Tibial nerve (tissue), 3 donors: ENCODE data around the gene SMIM14.

Source experiments
- EP300 ChIP-seq, 2 donors: sonication (generic); formaldehyde crosslinking; IDR thresholded peaks; one replicate each; pipeline ENCODE4 v1.6.1; 2017; ENCODE audit warnings: antibody characterized with exemption in 2 of 2, mild to moderate bottlenecking in 1 of 2
- POLR2A ChIP-seq, 2 donors: fragments of 450-650 bp; IDR thresholded peaks; one replicate each; pipeline ENCODE4 v1.6.1; 2017; ENCODE audit warnings: antibody characterized with exemption in 2 of 2, mild to moderate bottlenecking in 2 of 2, moderate library complexity in 2 of 2

GRCh38 chr4:39568805-39569204, 69.9 kb downstream of the SMIM14 start:
- TF ChIP-seq POLR2A (IDR thresholded peaks at IDR 0.05) (no peak), EP300 (IDR thresholded peaks at IDR 0.05) (no peak)
